ENCODE results near the gene LTO1. TPM values are rescaled to one million over a fixed set of nuclear protein-coding genes. Genes with fewer than 3 reads are reported as not detected.
A peak's percentile ranks its signal among the peaks of the same experiment; 100 is the strongest.

LTO1 gene
- polyA plus RNA-seq, 1 experiment, result 13.7 TPM

DNA sequence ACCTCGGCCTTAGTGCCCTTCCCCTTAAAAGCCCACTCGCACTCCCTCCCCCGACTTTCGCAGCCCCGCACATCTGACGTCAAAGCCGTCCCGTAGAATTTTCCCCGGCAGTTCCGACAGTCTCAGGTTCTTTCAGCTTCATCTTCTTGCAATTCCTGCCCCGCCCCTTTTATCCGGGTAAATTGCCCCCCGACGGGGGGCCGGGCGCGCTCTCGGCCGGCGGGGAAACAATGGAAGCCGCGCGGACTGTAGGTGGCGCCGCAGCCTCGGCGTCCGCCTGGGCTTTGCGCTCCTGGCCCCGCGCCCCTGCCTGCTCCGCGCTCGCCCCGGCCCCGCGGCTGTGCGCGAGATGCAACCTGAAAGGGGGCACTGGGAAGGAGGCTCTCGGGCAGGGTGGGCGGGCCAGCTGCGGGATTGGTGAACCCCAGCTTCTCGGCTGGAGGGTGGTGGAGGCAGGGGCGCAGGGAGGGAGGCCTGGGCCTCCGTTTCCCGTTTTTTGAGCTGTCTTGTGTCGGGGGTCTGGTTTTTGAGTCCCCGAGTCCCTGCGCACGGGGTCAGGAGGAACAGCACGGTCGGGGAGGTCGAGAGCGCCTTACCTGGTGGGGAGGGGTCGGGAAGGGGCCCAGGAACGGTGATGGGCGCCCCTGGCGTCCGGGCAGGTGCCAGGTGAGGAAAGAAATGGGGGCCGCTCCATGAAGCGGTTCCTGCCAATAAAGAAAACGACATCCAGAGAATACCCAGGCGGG is 29.5 kb upstream of the LTO1 start:
- CTCF ChIA-PET, result interaction anchor here (1.0 to 2.4 kb wide), 5 partner anchors 94 to 184 kb away, joined by 3 to 7 read pairs (median 6); no protein-coding TSS in a partner anchor
- H3K27me3 ChIP-seq (ENCODE audit: control insufficient read depth, insufficient read depth, low read length), result peaks cover 43% of the 10 kb centered on the region

DNA sequence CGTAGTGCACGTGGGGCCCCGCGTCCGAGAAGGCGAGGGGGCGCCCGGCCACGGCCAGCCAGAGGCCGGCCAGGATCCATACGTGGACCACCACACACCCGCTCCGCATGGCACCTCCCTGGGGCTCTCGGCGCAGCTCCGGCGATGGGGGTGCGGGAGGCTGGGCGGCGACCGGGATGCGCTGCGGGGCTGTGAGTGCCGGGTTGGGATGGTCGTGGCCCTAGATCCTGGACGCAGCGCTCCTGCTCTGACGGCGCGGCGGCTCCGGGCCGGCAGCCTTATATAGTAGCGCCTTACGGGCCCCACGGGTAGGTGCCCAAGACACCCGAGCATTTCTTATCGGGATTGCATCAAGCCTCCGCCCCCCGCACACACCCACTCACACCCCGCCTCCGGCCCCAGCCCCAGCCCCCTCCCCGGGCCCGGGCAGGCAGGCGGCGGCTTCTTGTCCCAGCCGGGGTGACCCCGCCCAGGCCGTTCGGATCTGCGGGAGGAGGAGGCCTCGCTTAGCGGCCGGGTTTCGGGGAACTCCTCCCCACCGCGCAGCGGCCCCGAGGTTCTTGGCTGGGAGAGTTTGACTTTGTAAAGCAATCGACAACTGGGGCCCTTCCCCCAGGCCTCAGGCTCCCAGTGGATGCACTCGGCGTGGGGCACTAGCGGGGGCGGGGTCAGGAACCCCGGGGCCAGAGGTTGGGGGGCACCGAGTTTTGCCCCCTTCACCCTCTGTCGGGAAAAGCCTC is 28.8 kb upstream of the LTO1 start, which contains the start of gene FGF19:
FGF19 (minus strand) TSS at position 255 of the 740 bp plus-strand sequence; CDS start at position 109, 146 bp downstream.
- H3K27me3 ChIP-seq (ENCODE audit: control insufficient read depth, insufficient read depth, low read length), result peaks cover 42% of the 10 kb centered on the region
- ChIA-PET POLR2A (no interaction called here), CTCF (interaction anchor here (0.8 to 2.4 kb wide), 4 partner anchors 11 to 185 kb away, joined by 3 to 7 read pairs (median 5); no protein-coding TSS in a partner anchor)
- H3K36me3 ChIP-seq (ENCODE audit: control insufficient read depth, insufficient read depth, low read length), result no peaks in the 10 kb centered on the region
- no peak within 1 kb of the TSS for H3K4me3 ChIP-seq (ENCODE audit: low read depth, low read length)
- no peak for DNase-seq (ENCODE audit: low read depth)
- TF ChIP-seq, protein P1, sequence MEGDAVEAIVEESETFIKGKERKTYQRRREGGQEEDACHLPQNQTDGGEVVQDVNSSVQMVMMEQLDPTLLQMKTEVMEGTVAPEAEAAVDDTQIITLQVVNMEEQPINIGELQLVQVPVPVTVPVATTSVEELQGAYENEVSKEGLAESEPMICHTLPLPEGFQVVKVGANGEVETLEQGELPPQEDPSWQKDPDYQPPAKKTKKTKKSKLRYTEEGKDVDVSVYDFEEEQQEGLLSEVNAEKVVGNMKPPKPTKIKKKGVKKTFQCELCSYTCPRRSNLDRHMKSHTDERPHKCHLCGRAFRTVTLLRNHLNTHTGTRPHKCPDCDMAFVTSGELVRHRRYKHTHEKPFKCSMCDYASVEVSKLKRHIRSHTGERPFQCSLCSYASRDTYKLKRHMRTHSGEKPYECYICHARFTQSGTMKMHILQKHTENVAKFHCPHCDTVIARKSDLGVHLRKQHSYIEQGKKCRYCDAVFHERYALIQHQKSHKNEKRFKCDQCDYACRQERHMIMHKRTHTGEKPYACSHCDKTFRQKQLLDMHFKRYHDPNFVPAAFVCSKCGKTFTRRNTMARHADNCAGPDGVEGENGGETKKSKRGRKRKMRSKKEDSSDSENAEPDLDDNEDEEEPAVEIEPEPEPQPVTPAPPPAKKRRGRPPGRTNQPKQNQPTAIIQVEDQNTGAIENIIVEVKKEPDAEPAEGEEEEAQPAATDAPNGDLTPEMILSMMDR (IDR thresholded peaks at IDR 0.05; ENCODE audit: insufficient read depth, low read depth, low read length), result no peak

More for the DNA sequence above, 29.5 kb upstream of the LTO1 start:
- POLR2A ChIA-PET, result no interaction called here
- Histone ChIP-seq H3K4me3 (ENCODE audit: low read depth, low read length) (no peak overlapping the region), H3K36me3 (ENCODE audit: control insufficient read depth, insufficient read depth, low read length) (no peaks in the 10 kb centered on the region)
- TF ChIP-seq, protein P1 (IDR thresholded peaks at IDR 0.05; ENCODE audit: insufficient read depth, low read depth, low read length), result peak; percentile 49
- no peak for DNase-seq (ENCODE audit: low read depth)

DNA sequence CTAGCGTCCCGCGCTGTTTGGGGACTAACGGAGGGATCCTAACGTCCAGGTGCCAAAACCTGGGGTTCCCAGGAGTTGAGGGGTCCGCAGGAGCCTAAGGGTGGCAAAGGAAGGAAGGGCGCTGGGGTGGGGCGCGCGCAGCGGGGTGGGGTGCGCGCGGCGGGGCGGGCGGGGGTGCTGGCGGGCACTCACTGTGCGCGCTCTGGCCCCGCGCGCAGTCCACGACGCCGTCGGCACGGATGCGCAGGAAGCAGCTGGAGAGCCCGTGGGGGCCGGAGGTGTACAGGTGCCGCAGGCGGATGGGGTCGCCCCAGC is 28.3 kb upstream of the LTO1 start:
- Histone ChIP-seq H3K4me3 (ENCODE audit: low read depth, low read length) (no peak overlapping the region), H3K27me3 (ENCODE audit: control insufficient read depth, insufficient read depth, low read length) (peaks cover 39% of the 10 kb centered on the region), H3K36me3 (ENCODE audit: control insufficient read depth, insufficient read depth, low read length) (no peaks in the 10 kb centered on the region)
- no peak for DNase-seq (ENCODE audit: low read depth)
- ChIA-PET POLR2A (no interaction called here), CTCF (interaction anchor here (0.8 kb wide), 1 partner anchor 12 kb away, joined by 3 read pairs; no protein-coding TSS in a partner anchor)
- TF ChIP-seq, protein P1 (IDR thresholded peaks at IDR 0.05; ENCODE audit: insufficient read depth, low read depth, low read length), result no peak

DNA sequence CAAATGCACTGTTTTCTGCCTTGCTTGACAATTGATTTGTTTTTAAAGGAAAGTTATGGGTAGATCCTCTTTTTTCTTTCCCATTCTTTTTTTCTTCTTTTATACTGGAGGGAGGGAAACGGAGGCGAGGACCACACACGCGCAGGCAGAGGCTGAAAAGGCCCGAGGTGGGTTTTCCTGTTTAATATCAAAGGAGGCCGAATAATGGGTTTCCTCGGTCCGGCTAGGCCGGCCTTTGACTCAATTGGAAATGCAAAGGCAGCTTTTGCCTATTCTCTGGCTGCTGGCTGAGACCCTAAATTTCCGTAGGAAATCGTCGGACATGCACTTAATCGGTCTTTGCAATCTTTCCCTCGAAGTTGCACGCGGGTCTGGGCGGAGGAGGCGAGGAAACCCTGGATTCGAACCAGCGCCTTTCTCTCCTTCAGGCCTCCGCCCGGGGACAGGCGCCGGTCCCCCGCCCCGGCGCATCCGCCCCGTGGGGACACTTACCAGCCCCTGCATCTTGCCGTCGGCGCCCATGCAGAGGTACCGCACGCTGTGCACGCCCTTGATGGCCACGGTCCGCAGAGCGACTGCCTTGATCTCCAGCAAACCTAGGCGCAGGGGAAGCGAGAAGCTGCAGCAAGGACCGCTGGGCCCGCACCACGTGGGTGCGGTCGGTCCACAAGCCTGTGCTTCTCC is 27.8 kb upstream of the LTO1 start:
- POLR2A ChIA-PET, result no interaction called here
- TF ChIP-seq, protein P1 (IDR thresholded peaks at IDR 0.05; ENCODE audit: insufficient read depth, low read depth, low read length), result no peak
- CTCF ChIA-PET, result interaction anchor here (0.8 kb wide), 1 partner anchor 12 kb away, joined by 3 read pairs; no protein-coding TSS in a partner anchor

DNA sequence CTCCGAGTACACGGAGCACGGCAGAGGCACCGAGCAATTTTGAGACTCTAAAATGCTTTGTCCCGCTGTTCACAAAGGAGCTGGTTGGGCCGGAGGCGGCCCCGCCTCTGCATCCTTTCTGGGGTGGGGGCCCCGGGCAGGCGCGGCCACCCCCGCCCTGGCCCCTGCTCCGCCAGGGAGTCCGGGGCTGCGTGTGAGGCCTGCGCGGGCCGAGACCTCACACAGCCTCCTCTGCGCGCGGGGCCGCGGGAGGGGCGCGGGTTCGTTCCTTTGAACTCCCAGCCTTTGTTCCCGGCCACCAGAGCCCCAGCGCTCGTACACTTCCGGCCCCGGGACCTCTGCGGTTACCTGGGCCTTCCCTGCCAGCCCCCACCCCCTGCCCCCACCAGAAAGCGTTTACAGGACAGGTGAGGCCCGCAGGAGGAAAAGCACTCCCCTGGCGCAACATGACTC is 27.1 kb upstream of the LTO1 start:
- TF ChIP-seq, protein P1 (IDR thresholded peaks at IDR 0.05; ENCODE audit: insufficient read depth, low read depth, low read length), result no peak
- CTCF ChIA-PET, result no interaction called here
- DNase-seq (ENCODE audit: low read depth), result no peak
- Histone ChIP-seq H3K36me3 (ENCODE audit: control insufficient read depth, insufficient read depth, low read length) (no peaks in the 10 kb centered on the region), H3K4me3 (ENCODE audit: low read depth, low read length) (no peak overlapping the region), H3K27me3 (ENCODE audit: control insufficient read depth, insufficient read depth, low read length) (peaks cover 40% of the 10 kb centered on the region)
- POLR2A ChIA-PET, result no interaction called here

More for the DNA sequence above, 27.8 kb upstream of the LTO1 start:
- no peak for DNase-seq (ENCODE audit: low read depth)
- Histone ChIP-seq H3K36me3 (ENCODE audit: control insufficient read depth, insufficient read depth, low read length) (no peaks in the 10 kb centered on the region), H3K4me3 (ENCODE audit: low read depth, low read length) (no peak overlapping the region), H3K27me3 (ENCODE audit: control insufficient read depth, insufficient read depth, low read length) (peaks cover 40% of the 10 kb centered on the region)

Measured in BJ (cell line).